Measurements from ENCODE around the gene SCP2D1. TPM values are rescaled to one million over a fixed set of nuclear protein-coding genes. Genes with fewer than 3 reads are reported as not detected.

Gene SCP2D1
- total RNA-seq, 2 donors from 2014 or later = not detected

DNA sequence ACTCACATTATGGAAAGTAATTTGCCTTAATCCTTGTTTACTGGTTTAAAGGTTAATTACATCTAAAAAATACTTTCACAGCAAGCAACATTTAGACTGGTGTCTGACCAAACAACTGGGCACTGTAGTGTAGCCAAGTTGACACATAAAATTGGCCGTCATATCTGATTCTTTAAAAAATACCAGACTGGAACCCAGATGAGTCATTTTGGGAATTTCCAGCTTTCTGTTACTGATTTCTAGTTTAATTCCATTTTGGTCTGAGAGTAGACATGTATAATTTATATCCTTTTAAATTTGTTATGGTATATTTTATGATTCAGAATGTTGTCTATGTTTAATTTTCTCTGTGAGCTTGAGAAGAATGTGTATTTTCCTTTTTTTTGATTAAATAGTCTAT lies 44.1 kb downstream of the SCP2D1 start:
- no peak for DNase-seq
- Histone ChIP-seq H3K9me3 (peaks cover 0 to 5% (median 0%) of the 10 kb centered on the region in 3 donors), H3K27ac (no peak overlapping the region), H3K4me3 (no peak overlapping the region), H3K27me3 (no peaks in the 10 kb centered on the region), H3K36me3 (replicated peaks in 1 of 2; ENCODE audit: insufficient read depth in 1 of 2, low read depth in 2 of 2) (no peaks in the 10 kb centered on the region), H3K4me1 (no peaks in the 10 kb centered on the region)
- TF ChIP-seq POLR2A (IDR thresholded peaks at IDR 0.05) = no peak
- TF ChIP-seq CTCF (IDR thresholded peaks at IDR 0.05) = no peak
- ATAC-seq = no peak
- intact Hi-C loops (cut with DNase I) = no loop called here
- 41 to 50% methylated on average over 1 of the region's 1 CpG for WGBS, 2 donors

- 82 to 89% methylated on average over 3 of the region's 3 CpGs for WGBS, 2 donors
- intact Hi-C loops (cut with DNase I) = no loop called here
- ATAC-seq = no peak
- Histone ChIP-seq H3K27ac (no peak overlapping the region), H3K4me3 (no peak overlapping the region), H3K4me1 (no peaks in the 10 kb centered on the region), H3K36me3 (replicated peaks in 1 of 2; ENCODE audit: insufficient read depth in 1 of 2, low read depth in 2 of 2) (no peaks in the 10 kb centered on the region), H3K27me3 (no peaks in the 10 kb centered on the region), H3K9me3 (peaks cover 0 to 5% (median 0%) of the 10 kb centered on the region in 3 donors)
- TF ChIP-seq CTCF (IDR thresholded peaks at IDR 0.05) (no peak), POLR2A (IDR thresholded peaks at IDR 0.05) (no peak)
- no peak for DNase-seq
Measured at GRCh38 chr20:18858816-18859215, 45.2 kb downstream of the SCP2D1 start.

Other genes with a start within 250 kb of the SCP2D1 start
- 10 to 100 TPM; 41.2 to 58.4 TPM for gene SMIM26, start 246.4 kb upstream of the SCP2D1 start, total RNA-seq
- gene DTD1, start 225.7 kb upstream of the SCP2D1 start, total RNA-seq = 10 to 100 TPM in 1 of 2 donors, 1 to 10 TPM in 1; 8.9 to 16.1 TPM